Mucosa of rectum (tissue), 2 donors: ENCODE measurements around the gene PRG2.
"Not testable (repeated sequence)": the region's sequence is repeated elsewhere in the genome, so short reads cannot be mapped to it uniquely, and the experiment has no call there.

Source experiments
- H3K27ac ChIP-seq, 2 donors: one replicate each; pipeline ENCODE4 v1.7.0; 2013; ENCODE audit warnings: inconsistent platforms in 2 of 2, low read depth in 2 of 2, low read length in 2 of 2
- H3K27me3 ChIP-seq, 2 donors: one replicate each; pipeline ENCODE4 v1.7.0; 2013; ENCODE audit warnings: low read length in 2 of 2; ENCODE audit not compliant: control insufficient read depth in 2 of 2, insufficient read depth in 2 of 2
- H3K36me3 ChIP-seq, 2 donors: one replicate each; pipeline ENCODE4 v1.7.0; 2013; ENCODE audit warnings: low read length in 2 of 2; ENCODE audit not compliant: control insufficient read depth in 2 of 2, insufficient read depth in 2 of 2
- H3K4me1 ChIP-seq, 2 donors: one replicate each; pipeline ENCODE4 v1.7.0; 2013; ENCODE audit warnings: low read length in 2 of 2, mild to moderate bottlenecking in 1 of 2; ENCODE audit not compliant: control insufficient read depth in 2 of 2, insufficient read depth in 2 of 2
- H3K4me3 ChIP-seq, 2 donors: one replicate each; pipeline ENCODE4 v1.7.0; 2013; ENCODE audit warnings: low read length in 2 of 2
- H3K9ac ChIP-seq, 2 donors: one replicate each; pipeline ENCODE4 v1.7.0; 2013; ENCODE audit warnings: low read length in 2 of 2, low read depth in 1 of 2, mild to moderate bottlenecking in 1 of 2
- H3K9me3 ChIP-seq, 2 donors: one replicate each; pipeline ENCODE4 v1.7.0; 2013; ENCODE audit warnings: low read length in 2 of 2; ENCODE audit not compliant: control insufficient read depth in 2 of 2
- donor health status: healthy.
- donor health status: Normal muscosa, but diverticular disease.

The PRG2 gene

GRCh38 chr11:57407941-57408475 is 17.6 kb upstream of the PRG2 start:
- Histone ChIP-seq H3K9me3 (no peaks in the 10 kb centered on the region), H3K27ac (no peak overlapping the region), H3K4me3 (no peak overlapping the region), H3K36me3 (peaks cover 9 to 22% of the 10 kb centered on the region in 2 donors), H3K27me3 (no peaks in the 10 kb centered on the region), H3K4me1 (no peaks in the 10 kb centered on the region), H3K9ac (no peak overlapping the region)

DNA sequence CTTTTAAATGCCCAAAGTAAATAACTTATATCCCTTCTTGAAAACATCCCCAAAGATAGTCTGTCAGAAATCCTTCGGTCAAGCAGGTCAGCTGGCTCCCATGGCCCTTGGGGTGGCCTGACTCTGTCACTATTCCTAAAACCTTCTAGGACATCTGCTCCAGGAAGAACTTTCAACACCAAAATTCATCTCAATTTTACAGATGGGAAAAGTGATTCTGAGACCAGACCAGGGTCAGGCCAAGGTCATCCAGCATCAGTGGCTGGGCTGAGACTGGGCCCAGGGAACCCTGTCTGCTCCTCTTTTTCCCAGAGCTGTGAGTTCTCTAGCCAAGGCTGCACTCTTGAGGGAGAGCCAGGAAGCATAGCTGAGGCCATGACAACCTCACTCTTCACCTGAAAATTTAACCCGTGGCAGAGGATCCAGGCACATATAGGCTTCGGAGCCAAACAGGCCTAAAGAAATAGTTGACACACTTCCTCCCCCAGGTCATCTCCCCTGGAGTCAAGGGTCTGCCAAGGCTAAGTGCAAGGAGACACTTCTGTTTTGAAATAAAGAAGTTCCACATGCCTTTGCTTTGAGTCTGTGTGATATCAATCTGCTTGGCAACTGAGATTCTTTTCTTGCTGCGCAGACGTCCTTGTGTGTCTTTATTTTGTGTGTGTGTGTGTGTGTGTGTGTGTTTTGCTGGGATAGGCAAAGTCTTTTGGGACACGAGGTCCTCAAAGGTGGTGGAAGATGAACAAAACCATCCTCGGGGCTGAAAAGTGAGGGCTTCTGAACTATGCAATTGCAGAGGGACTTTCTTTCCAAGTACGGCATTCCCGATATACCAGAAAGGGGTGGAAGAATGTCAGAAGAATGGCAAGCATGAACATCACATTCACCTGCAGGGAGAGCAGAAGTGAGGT is 16.8 kb upstream of the PRG2 start:
- Histone ChIP-seq H3K36me3 (peaks cover 9 to 22% of the 10 kb centered on the region in 2 donors), H3K27ac (no peak overlapping the region)

GRCh38 chr11:57406337-57406904 is 16.0 kb upstream of the PRG2 start:
- H3K4me3 ChIP-seq: no peak overlapping the region
- no peaks in the 10 kb centered on the region for H3K27me3 ChIP-seq
- no peak overlapping the region for H3K27ac ChIP-seq
- no peaks in the 10 kb centered on the region for H3K9me3 ChIP-seq
- H3K4me1 ChIP-seq: no peaks in the 10 kb centered on the region
- peaks cover 9 to 22% of the 10 kb centered on the region in 2 donors for H3K36me3 ChIP-seq
- H3K9ac ChIP-seq: no peak overlapping the region

More for the DNA sequence above, 16.8 kb upstream of the PRG2 start:
- Histone ChIP-seq H3K4me3 (no peak overlapping the region), H3K4me1 (no peaks in the 10 kb centered on the region), H3K9ac (no peak overlapping the region), H3K9me3 (no peaks in the 10 kb centered on the region), H3K27me3 (no peaks in the 10 kb centered on the region)

- Histone ChIP-seq H3K9me3 (no peaks in the 10 kb centered on the region), H3K27ac (no peak overlapping the region), H3K36me3 (peaks cover 9 to 22% of the 10 kb centered on the region in 2 donors), H3K27me3 (no peaks in the 10 kb centered on the region), H3K9ac (no peak overlapping the region), H3K4me1 (no peaks in the 10 kb centered on the region), H3K4me3 (no peak overlapping the region)
Observed at GRCh38 chr11:57405271-57405860, 14.9 kb upstream of the PRG2 start.

GRCh38 chr11:57403802-57404147 is 13.3 kb upstream of the PRG2 start:
- H3K4me3 ChIP-seq: no peak overlapping the region
- H3K27me3 ChIP-seq: no peaks in the 10 kb centered on the region
- H3K27ac ChIP-seq: no peak overlapping the region

GRCh38 chr11:57403003-57403801 is 12.8 kb upstream of the PRG2 start:
- H3K9ac ChIP-seq, H3K36me3 ChIP-seq, H3K27ac ChIP-seq, H3K9me3 ChIP-seq, H3K4me3 ChIP-seq, H3K4me1 ChIP-seq, H3K27me3 ChIP-seq: not testable (repeated sequence)

More at GRCh38 chr11:57403802-57404147, 13.3 kb upstream of the PRG2 start:
- Histone ChIP-seq H3K9ac (no peak overlapping the region), H3K9me3 (no peaks in the 10 kb centered on the region), H3K36me3 (peaks cover 5 to 8% of the 10 kb centered on the region in 2 donors), H3K4me1 (no peaks in the 10 kb centered on the region)

GRCh38 chr11:57402188-57403002 is 11.9 kb upstream of the PRG2 start:
- no peak overlapping the region for H3K9ac ChIP-seq
- no peaks in the 10 kb centered on the region for H3K4me1 ChIP-seq
- no peaks in the 10 kb centered on the region for H3K9me3 ChIP-seq
- peaks cover 0 to under 1% of the 10 kb centered on the region in 2 donors for H3K36me3 ChIP-seq
- H3K27ac ChIP-seq: no peak overlapping the region
- H3K4me3 ChIP-seq: no peak overlapping the region
- H3K27me3 ChIP-seq: no peaks in the 10 kb centered on the region

- Histone ChIP-seq H3K9me3 (no peaks in the 10 kb centered on the region), H3K9ac (no peak overlapping the region)
Observed at GRCh38 chr11:57399972-57400578, 9.6 kb upstream of the PRG2 start.

GRCh38 chr11:57399221-57399620 is 8.8 kb upstream of the PRG2 start:
- H3K9ac ChIP-seq: no peak overlapping the region
- no peak overlapping the region for H3K27ac ChIP-seq
- H3K36me3 ChIP-seq: no peaks in the 10 kb centered on the region
- H3K4me1 ChIP-seq: no peaks in the 10 kb centered on the region
- no peaks in the 10 kb centered on the region for H3K9me3 ChIP-seq
- H3K4me3 ChIP-seq: no peak overlapping the region
- peaks cover 0 to 2% of the 10 kb centered on the region in 2 donors for H3K27me3 ChIP-seq

More at GRCh38 chr11:57399972-57400578, 9.6 kb upstream of the PRG2 start:
- no peak overlapping the region for H3K4me3 ChIP-seq
- H3K27me3 ChIP-seq: peaks cover 0 to 2% of the 10 kb centered on the region in 2 donors
- H3K4me1 ChIP-seq: no peaks in the 10 kb centered on the region
- H3K27ac ChIP-seq: no peak overlapping the region
- no peaks in the 10 kb centered on the region for H3K36me3 ChIP-seq
